Right cardiac atrium (tissue), 5 donors: Measurements from ENCODE around the gene SP110. TPM values are rescaled to one million over a fixed set of nuclear protein-coding genes. Genes with fewer than 3 reads are reported as not detected.

Experiments
- ATAC-seq, 2 donors: fragments of 200-7000 bp; cut with Tn5 transposase; one replicate each; pipeline versions ENCODE4 v1.8.0 to v1.9.1; 2020; ENCODE audit warnings: moderate library complexity in 2 of 2, mild to moderate bottlenecking in 1 of 2
- DNase-seq, 3 donors: peaks; one replicate each; pipeline ENCODE4 v3.0.0-alpha.2; 2020
- H3K27ac ChIP-seq: one replicate; pipeline ENCODE4 v1.5.1; 2013; ENCODE audit warnings: mild to moderate bottlenecking, low read length, control low read depth, moderate library complexity
- H3K27me3 ChIP-seq: one replicate; pipeline ENCODE4 v1.6.1; 2013; ENCODE audit not compliant: control insufficient read depth, insufficient read depth
- H3K4me1 ChIP-seq: one replicate; pipeline ENCODE4 v1.6.1; 2013; ENCODE audit warnings: low read length; ENCODE audit not compliant: control insufficient read depth, insufficient read depth
- H3K4me3 ChIP-seq: one replicate; pipeline ENCODE4 v1.5.1; 2013; ENCODE audit warnings: low read length, control low read depth
- H3K9me3 ChIP-seq: one replicate; pipeline ENCODE4 v1.6.1; 2013; ENCODE audit warnings: low read length; ENCODE audit not compliant: control insufficient read depth
- WGBS: extraction: QIAGEN DNeasy Blood & Tissue Kit; methylation state at CpG from one replicate; pipeline ENCODE4 v1.1.7; 2013; 5-methylcytosine and 5-hydroxymethylcytosine counted together
- intact Hi-C, 4 donors: fragments of 100-400 bp; cut with DNase I; formaldehyde crosslinking; loops; one replicate each; pipeline versions ENCODE4 v1.11.0 to v1.14.0; 2022 to 2023
- polyA plus RNA-seq: library from polyadenylated mRNA; stranded (reverse); fragments of 200-250 nt; gene quantifications from one replicate; pipeline ENCODE4 v1.2.3, GENCODE V29; 2013
- total RNA-seq, 4 donors: library from RNA; stranded (reverse); fragmentation: NEBNext Ultra II Directional; extraction: Animal tissue kit (Norgen Biotek cat#: 25700); gene quantifications; one replicate each; pipeline ENCODE4 v1.2.1, GENCODE V29; 2021
- donor health status: healthy with polysubstance abuse.
- donor health status: DM: no; HTN: yes; CAD: no.
- donor health status: DM: no; HTN: no; CAD: no.
- donor health status: DM: no; HTN: yes; CAD: no; lungs with severe emphysema.
- donor health status: DM: yes; HTN: yes; CAD: no.

SP110 gene
- total and polyA plus RNA-seq, 5 donors: 9.8 to 12.9 (median 11.5) TPM

GRCh38 chr2:230250231-230250630 lies 30.4 kb upstream of the SP110 start:
- H3K9me3 ChIP-seq: no peaks in the 10 kb centered on the region
- intact Hi-C loops: no loop called here
- DNase-seq (no peak), ATAC-seq (no peak)
- no peak overlapping the region for H3K4me3 ChIP-seq
- H3K4me1 ChIP-seq: no peaks in the 10 kb centered on the region
- H3K27me3 ChIP-seq: no peaks in the 10 kb centered on the region
- 91% methylated on average over 2 of the region's 2 CpGs for WGBS
- no peak overlapping the region for H3K27ac ChIP-seq

DNA sequence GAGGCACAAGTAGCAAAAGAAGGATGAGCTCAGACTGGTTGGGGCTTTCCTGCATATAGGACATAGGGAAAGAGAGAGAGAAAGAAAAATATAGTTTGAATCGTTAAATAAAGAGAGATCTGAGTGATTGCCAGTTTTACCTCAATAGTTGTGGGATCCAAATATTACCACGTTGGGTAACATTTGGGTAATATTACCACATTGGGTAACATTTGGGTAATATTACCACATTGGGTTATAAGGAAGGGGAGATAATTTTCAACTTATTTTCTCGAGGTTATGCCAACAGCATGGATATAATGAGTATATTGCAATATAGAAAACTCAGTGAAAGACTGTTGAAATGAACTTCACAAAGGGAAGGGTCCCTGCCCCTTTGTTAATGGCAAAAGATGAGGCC lies 26.4 kb upstream of the SP110 start:
- WGBS: 63% methylated on average over 3 of the region's 3 CpGs
- H3K9me3 ChIP-seq: no peaks in the 10 kb centered on the region
- H3K4me3 ChIP-seq: no peak overlapping the region
- intact Hi-C loops: no loop called here
- peaks cover 1% of the 10 kb centered on the region for H3K4me1 ChIP-seq
- no peak overlapping the region for H3K27ac ChIP-seq
- H3K27me3 ChIP-seq: no peaks in the 10 kb centered on the region
- ATAC-seq (no peak), DNase-seq (no peak)

GRCh38 chr2:230244211-230244610 lies 24.4 kb upstream of the SP110 start:
- Histone ChIP-seq H3K4me3 (no peak overlapping the region), H3K9me3 (no peaks in the 10 kb centered on the region), H3K27ac (no peak overlapping the region), H3K4me1 (peaks cover 1% of the 10 kb centered on the region), H3K27me3 (no peaks in the 10 kb centered on the region)
- intact Hi-C loops: no loop called here
- DNase-seq: no peak
- WGBS: 74% methylated on average over 2 of the region's 2 CpGs
- no peak for ATAC-seq

DNA sequence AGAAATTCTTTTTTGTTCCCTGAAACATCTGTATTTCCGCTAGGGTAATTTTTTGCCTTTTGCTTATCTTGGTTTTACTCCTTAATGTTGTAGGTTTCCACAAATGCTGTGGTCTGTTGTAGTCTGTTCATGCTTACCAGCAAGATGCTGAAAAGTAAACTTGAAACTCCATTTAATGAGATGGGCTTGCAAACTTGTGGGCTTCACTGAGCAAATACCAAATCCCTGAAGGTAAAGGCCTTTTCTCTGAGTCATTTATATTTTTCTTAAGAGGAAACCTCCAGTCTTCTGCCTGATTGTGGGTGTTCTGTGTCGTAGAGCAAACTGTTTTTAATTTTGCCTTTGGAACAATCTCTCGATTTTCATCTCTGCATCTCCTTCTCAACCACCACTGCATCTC lies 15.1 kb upstream of the SP110 start:
- 87% methylated on average over 3 of the region's 3 CpGs for WGBS
- DNase-seq (no peak), ATAC-seq (no peak)
- Histone ChIP-seq H3K4me3 (no peak overlapping the region), H3K27me3 (no peaks in the 10 kb centered on the region), H3K9me3 (no peaks in the 10 kb centered on the region), H3K27ac (no peak overlapping the region), H3K4me1 (no peaks in the 10 kb centered on the region)
- intact Hi-C loops: no loop called here

DNA sequence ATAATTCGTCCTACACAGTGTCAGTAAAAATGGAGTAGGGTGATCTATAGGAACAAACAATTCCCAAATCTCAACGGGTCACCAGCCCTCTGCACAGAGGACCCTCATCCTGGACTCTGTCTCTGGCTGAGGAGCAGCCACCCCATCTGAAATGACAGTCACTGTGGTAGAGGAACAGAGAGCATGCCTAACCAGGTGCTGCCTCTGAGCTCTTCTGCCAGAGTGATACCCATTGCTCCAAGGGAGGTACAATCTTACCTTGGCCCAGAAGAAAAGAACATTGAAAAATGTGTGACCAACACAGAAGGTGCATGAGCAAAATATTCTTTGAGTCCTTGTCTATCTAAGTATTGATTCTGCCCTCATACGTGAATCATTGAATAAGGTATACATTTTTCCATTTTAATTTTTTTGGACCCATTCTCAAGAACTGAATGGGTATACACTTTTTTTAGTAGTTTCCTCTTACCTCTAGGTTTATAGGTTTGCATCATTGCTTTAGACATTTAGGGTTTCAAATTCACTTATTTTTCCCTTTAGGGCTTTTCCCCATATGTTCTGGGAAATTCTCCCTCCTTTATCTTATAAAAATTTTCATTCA lies 14.4 kb upstream of the SP110 start:
- 68% methylated on average over 3 of the region's 3 CpGs for WGBS

DNA sequence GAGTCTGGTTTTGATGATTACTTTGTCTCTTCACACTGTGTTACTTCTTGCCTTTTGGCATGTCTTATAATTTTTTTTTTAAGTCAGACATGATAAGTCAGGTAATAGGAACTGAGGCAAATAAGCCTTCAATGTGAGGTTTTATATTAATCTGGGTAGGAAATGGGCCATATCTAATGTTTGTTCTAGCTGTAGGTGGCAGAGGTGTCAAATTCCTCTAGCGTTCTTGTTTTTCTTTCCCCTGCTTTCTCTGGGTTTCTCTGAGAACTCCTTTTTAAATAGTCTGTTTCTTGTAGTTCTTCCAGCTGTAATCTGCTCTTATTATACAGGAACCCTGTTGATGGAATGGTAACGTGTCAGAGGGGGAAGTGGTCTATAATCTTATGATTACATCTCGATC lies 11.5 kb upstream of the SP110 start:
- intact Hi-C loops: no loop called here
- Histone ChIP-seq H3K27ac (no peak overlapping the region), H3K4me1 (no peaks in the 10 kb centered on the region), H3K27me3 (no peaks in the 10 kb centered on the region), H3K4me3 (no peak overlapping the region), H3K9me3 (no peaks in the 10 kb centered on the region)
- ATAC-seq (no peak), DNase-seq (no peak)
- WGBS: 55% methylated on average over 3 of the region's 3 CpGs

More for the DNA sequence above, 14.4 kb upstream of the SP110 start:
- DNase-seq (no peak), ATAC-seq (no peak)
- Histone ChIP-seq H3K27ac (no peak overlapping the region), H3K9me3 (no peaks in the 10 kb centered on the region), H3K4me1 (no peaks in the 10 kb centered on the region), H3K27me3 (no peaks in the 10 kb centered on the region), H3K4me3 (no peak overlapping the region)
- intact Hi-C loops: no loop called here

- Histone ChIP-seq H3K4me1 (no peaks in the 10 kb centered on the region), H3K27ac (no peak overlapping the region), H3K9me3 (no peaks in the 10 kb centered on the region), H3K27me3 (no peaks in the 10 kb centered on the region), H3K4me3 (no peak overlapping the region)
- DNase-seq (no peak), ATAC-seq (no peak)
- intact Hi-C loops: no loop called here
- 89% methylated on average over 2 of the region's 2 CpGs for WGBS
Measured at GRCh38 chr2:230230496-230231200, 10.9 kb upstream of the SP110 start.

DNA sequence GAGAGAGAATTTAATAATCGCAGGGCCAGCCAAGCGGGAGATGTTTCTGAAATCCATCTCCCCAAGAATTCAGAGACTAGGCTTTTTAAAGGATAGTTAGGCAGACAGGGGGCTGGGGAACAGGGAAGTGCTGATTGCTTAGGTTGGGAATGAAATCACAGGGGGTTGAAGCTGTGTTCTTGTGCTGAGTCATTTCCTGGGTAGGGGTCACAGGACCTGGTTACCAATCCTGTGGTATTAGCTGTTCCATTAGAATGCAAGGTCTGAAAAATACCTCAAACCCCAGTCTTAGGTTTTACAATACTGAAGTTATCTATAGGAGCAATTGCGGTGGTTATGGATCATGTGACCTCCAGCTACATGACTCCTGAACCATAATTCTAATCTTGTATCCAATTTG lies 10.3 kb upstream of the SP110 start:
- Histone ChIP-seq H3K27me3 (no peaks in the 10 kb centered on the region), H3K27ac (no peak overlapping the region), H3K9me3 (no peaks in the 10 kb centered on the region), H3K4me1 (no peaks in the 10 kb centered on the region), H3K4me3 (no peak overlapping the region)
- no peak for ATAC-seq
- WGBS: 94% methylated on average over 3 of the region's 3 CpGs
- intact Hi-C loops: no loop called here
- DNase-seq: no peak

GRCh38 chr2:230227216-230227615 lies 7.4 kb upstream of the SP110 start:
- Histone ChIP-seq H3K9me3 (no peaks in the 10 kb centered on the region), H3K27me3 (no peaks in the 10 kb centered on the region), H3K4me3 (no peak overlapping the region), H3K4me1 (no peaks in the 10 kb centered on the region), H3K27ac (no peak overlapping the region)
- ATAC-seq (no peak), DNase-seq (no peak)
- 70% methylated on average over 3 of the region's 3 CpGs for WGBS
- intact Hi-C loops: loop anchor here in 1 of 4 donors (10.0 kb wide), 1 partner anchor 98 kb away; the partner anchor contains the start of gene SP140L

DNA sequence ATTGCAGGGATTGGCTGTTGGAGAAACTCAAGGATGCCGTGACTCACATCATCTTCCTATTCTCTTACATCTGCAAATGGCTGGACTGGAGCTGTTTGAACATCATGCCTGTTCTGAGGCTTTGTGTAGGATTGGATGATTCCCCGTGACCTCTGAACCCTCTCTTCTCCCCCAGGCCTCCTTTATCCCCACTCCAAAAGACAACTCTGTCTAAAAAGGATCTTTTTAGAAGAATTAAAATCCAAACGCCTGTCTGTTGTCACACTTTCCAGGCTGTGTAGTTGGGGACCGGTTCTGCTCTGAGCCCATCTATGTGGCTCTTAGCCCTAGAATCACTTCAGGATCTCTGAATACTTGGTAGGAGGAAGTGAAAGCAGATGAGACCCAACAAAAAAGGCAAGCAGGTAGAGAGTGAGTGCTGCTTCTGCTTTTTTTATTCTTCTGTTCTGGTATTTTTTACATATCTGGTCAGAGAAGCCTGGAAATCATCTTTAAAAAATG lies 6.3 kb upstream of the SP110 start:
- intact Hi-C loops: loop anchor here in 1 of 4 donors (10.0 kb wide), 1 partner anchor 99 kb away; the partner anchor contains the start of gene SP140L

DNA sequence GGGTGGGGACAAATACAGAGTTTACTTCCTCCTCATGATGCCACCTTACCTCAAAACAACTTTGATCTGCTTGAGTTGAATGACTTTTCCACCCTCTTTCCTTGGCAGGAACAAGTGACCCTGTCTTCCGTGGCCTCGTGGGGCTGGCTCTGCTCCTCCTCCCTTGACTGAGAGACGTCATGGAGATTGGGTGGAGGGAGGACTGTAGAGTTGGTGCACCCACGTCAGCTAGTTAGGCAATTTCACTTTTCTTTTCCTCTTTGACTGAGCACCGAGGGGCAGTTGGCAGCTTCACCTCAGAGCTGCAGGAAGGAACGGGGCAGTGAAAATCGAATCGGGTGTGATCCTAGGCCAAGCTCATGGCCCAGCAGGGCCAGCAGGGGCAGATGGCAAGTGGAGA lies 5.7 kb upstream of the SP110 start, which contains the start of gene SP140:
SP140 (plus strand) TSS at position 251 of the 400 bp plus-strand sequence; CDS start at position 360, 109 bp downstream.
- intact Hi-C loops: loop anchor here in 1 of 4 donors (10.0 kb wide), 1 partner anchor 99 kb away; the partner anchor contains the start of gene SP140L
- Histone ChIP-seq H3K27me3 (no peaks in the 10 kb centered on the region), H3K27ac (no peak within 1 kb of the TSS), H3K4me3 (no peak within 1 kb of the TSS), H3K4me1 (peaks cover 1% of the 10 kb centered on the region), H3K9me3 (no peaks in the 10 kb centered on the region)
- ATAC-seq (peak; percentile 65 to 73), DNase-seq (peak; percentile 31 to 58 (median 57))
- 72% methylated on average over 8 of the region's 8 CpGs for WGBS

More for the DNA sequence above, 6.3 kb upstream of the SP110 start:
- H3K9me3 ChIP-seq: no peaks in the 10 kb centered on the region
- ATAC-seq (no peak), DNase-seq (no peak)
- H3K27ac ChIP-seq: no peak overlapping the region
- no peaks in the 10 kb centered on the region for H3K27me3 ChIP-seq
- 87% methylated on average over 4 of the region's 4 CpGs for WGBS
- H3K4me3 ChIP-seq: no peak overlapping the region
- no peaks in the 10 kb centered on the region for H3K4me1 ChIP-seq
